ENCODE data around the gene NR6A1. TPM values are rescaled to one million over a fixed set of nuclear protein-coding genes. Genes with fewer than 3 reads are reported as not detected.

The NR6A1 gene
- total RNA-seq, 1 experiment from 2014 or later: 99.3 TPM

DNA sequence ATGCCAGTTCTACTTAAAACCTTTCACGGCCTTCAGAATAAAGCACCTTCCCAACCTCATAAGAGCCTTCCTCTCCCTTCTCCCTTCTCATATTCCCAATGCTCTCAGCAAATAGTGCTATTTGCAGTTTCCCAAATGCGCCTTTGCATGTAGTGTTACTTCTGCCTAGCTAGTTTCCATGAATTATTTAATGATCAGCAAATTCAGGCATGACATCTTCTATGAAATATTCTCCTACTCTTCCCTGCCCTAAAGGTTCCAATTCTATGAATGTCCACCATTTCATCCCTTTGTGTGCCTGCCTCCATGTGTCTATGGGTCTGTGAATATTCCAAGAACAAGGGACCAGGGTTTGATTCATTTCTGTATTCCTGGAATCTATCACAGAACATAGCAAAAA is 165.1 kb downstream of the NR6A1 start:
- Histone ChIP-seq H2BK120ac (ENCODE audit: low read depth, low read length, poor library complexity, severe bottlenecking) (no peak overlapping the region), H4K5ac (ENCODE audit: insufficient read length, low read depth, low read length) (no peak overlapping the region), H3K79me2 (ENCODE audit: insufficient read depth, low read length) (no peaks in the 10 kb centered on the region; the same call in 1 of the 2 replicates), H3K4me2 (ENCODE audit: insufficient read depth, insufficient read length, low read length) (no peak overlapping the region), H3K14ac (ENCODE audit: insufficient read depth, low read length) (no peak overlapping the region), H2BK15ac (ENCODE audit: low read depth, low read length) (no peak overlapping the region), H4K20me1 (ENCODE audit: control insufficient read depth, insufficient read depth, insufficient read length) (no peaks in the 10 kb centered on the region), H3K18ac (ENCODE audit: insufficient read length, low read depth, low read length) (no peak overlapping the region), H2BK5ac (ENCODE audit: insufficient read length, low read length) (no peak overlapping the region), H3K23ac (ENCODE audit: insufficient read length, low read depth, low read length) (no peak overlapping the region), H2BK20ac (ENCODE audit: low read depth, low read length, poor library complexity, severe bottlenecking) (no peak overlapping the region), H3K4me1 (ENCODE audit: insufficient read depth, low read length) (0 out of 2 replicates have a peak, but pooled peaks cover 2% of the 10 kb centered on the region), H3K4ac (ENCODE audit: low read depth, low read length) (no peak overlapping the region), H3K27ac (ENCODE audit: insufficient read length, low read depth, low read length) (no peak overlapping the region), H4K91ac (ENCODE audit: insufficient read length, low read depth, low read length) (no peak overlapping the region), H3K23me2 (ENCODE audit: insufficient read length, low read depth, low read length, poor library complexity, severe bottlenecking) (no peaks in the 10 kb centered on the region), H4K8ac (replicated peaks; ENCODE audit: insufficient read length, low read depth, low read length) (no peak overlapping the region), H2AK5ac (ENCODE audit: insufficient read length, low read length) (no peak overlapping the region), H3K56ac (ENCODE audit: insufficient read length, low read depth, low read length) (no peak overlapping the region), H3K9me3 (ENCODE audit: control insufficient read depth, low read depth, low read length) (no peaks in the 10 kb centered on the region), H2BK12ac (ENCODE audit: insufficient read length, low read depth, low read length) (no peak overlapping the region), H2AFZ (ENCODE audit: low read length) (no peak overlapping the region), H3K9ac (ENCODE audit: extremely low read depth, insufficient read length, low read length) (no peak overlapping the region), H3T11ph (ENCODE audit: low read length) (no peak overlapping the region), H3K79me1 (ENCODE audit: insufficient read depth, low read depth, low read length, poor library complexity, severe bottlenecking) (peaks cover 3% of the 10 kb centered on the region), H3K27me3 (ENCODE audit: insufficient read depth, low read length) (no peaks in the 10 kb centered on the region)
- WGBS (ENCODE audit: extremely low coverage, insufficient read length, low lambda C conversion rate): no CpG with 5 or more reads among the region's 2 CpGs
- Mint-ChIP-seq H3K36me3 (ENCODE audit: insufficient read depth in 1 of 3, low read depth in 3 of 3) (peaks cover 0 to 3% (median 0%) of the 10 kb centered on the region in 3 experiments; a peak in 2 of 7 replicates), H3K4me1 (peaks cover 19 to 22% of the 10 kb centered on the region in 2 experiments), H3K27ac (peak overlapping the region in 1 of 3 experiments; percentile 70; a peak in 3 of 7 replicates), H3K4me3 (no peak overlapping the region), H3K9me3 (no peaks in the 10 kb centered on the region), H3K27me3 (ENCODE audit: low read depth) (no peaks in the 10 kb centered on the region)
- DNase-seq: no peak
- TF ChIP-seq, protein P1, sequence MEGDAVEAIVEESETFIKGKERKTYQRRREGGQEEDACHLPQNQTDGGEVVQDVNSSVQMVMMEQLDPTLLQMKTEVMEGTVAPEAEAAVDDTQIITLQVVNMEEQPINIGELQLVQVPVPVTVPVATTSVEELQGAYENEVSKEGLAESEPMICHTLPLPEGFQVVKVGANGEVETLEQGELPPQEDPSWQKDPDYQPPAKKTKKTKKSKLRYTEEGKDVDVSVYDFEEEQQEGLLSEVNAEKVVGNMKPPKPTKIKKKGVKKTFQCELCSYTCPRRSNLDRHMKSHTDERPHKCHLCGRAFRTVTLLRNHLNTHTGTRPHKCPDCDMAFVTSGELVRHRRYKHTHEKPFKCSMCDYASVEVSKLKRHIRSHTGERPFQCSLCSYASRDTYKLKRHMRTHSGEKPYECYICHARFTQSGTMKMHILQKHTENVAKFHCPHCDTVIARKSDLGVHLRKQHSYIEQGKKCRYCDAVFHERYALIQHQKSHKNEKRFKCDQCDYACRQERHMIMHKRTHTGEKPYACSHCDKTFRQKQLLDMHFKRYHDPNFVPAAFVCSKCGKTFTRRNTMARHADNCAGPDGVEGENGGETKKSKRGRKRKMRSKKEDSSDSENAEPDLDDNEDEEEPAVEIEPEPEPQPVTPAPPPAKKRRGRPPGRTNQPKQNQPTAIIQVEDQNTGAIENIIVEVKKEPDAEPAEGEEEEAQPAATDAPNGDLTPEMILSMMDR (conservative IDR thresholded peaks at IDR 0.05): no peak

Measured in H9 (cell line).